ENCODE results near the gene INPP5E.

Gene INPP5E

GRCh38 chr9:136423432-136424146 is 16.1 kb downstream of the INPP5E start:
- no peaks in the 10 kb centered on the region for H3K9me3 Mint-ChIP-seq
- H3K4me3 Mint-ChIP-seq = no peak overlapping the region
- H3K27me3 Mint-ChIP-seq (ENCODE audit: low read depth) = no peaks in the 10 kb centered on the region
- peaks cover 36% of the 10 kb centered on the region for H3K36me3 Mint-ChIP-seq (ENCODE audit: low read depth)
- TF ChIP-seq CTCF (IDR thresholded peaks at IDR 0.05; ENCODE audit: unreplicated experiment in 3 of 3) = no peak
- no peaks in the 10 kb centered on the region for H3K4me1 Mint-ChIP-seq
- no peak overlapping the region for H3K27ac Mint-ChIP-seq

- no peak overlapping the region for H3K27ac Mint-ChIP-seq
- no peaks in the 10 kb centered on the region for H3K4me1 Mint-ChIP-seq
- TF ChIP-seq CTCF (IDR thresholded peaks at IDR 0.05; ENCODE audit: unreplicated experiment in 3 of 3) = no peak
- no peak overlapping the region for H3K4me3 Mint-ChIP-seq
- peaks cover 38% of the 10 kb centered on the region for H3K36me3 Mint-ChIP-seq (ENCODE audit: low read depth)
- no peaks in the 10 kb centered on the region for H3K9me3 Mint-ChIP-seq
- H3K27me3 Mint-ChIP-seq (ENCODE audit: low read depth) = no peaks in the 10 kb centered on the region
These were observed 16.8 kb downstream of the INPP5E start for GRCh38 chr9:136422876-136423275.

GRCh38 chr9:136421791-136422190 is 17.9 kb downstream of the INPP5E start:
- no peaks in the 10 kb centered on the region for H3K9me3 Mint-ChIP-seq
- no peak overlapping the region for H3K27ac Mint-ChIP-seq
- no peak overlapping the region for H3K4me3 Mint-ChIP-seq
- TF ChIP-seq CTCF (IDR thresholded peaks at IDR 0.05; ENCODE audit: unreplicated experiment in 3 of 3) = no peak
- peaks cover 40% of the 10 kb centered on the region for H3K36me3 Mint-ChIP-seq (ENCODE audit: low read depth)
- no peaks in the 10 kb centered on the region for H3K27me3 Mint-ChIP-seq (ENCODE audit: low read depth)
- no peaks in the 10 kb centered on the region for H3K4me1 Mint-ChIP-seq

- Mint-ChIP-seq H3K36me3 (ENCODE audit: low read depth) (peaks cover 41% of the 10 kb centered on the region), H3K27me3 (ENCODE audit: low read depth) (no peaks in the 10 kb centered on the region), H3K4me3 (no peak overlapping the region), H3K9me3 (no peaks in the 10 kb centered on the region), H3K27ac (no peak overlapping the region), H3K4me1 (no peaks in the 10 kb centered on the region)
- no peak for TF ChIP-seq CTCF (IDR thresholded peaks at IDR 0.05; ENCODE audit: unreplicated experiment in 3 of 3)
These were observed 20.6 kb downstream of the INPP5E start for GRCh38 chr9:136419092-136419420.

GRCh38 chr9:136418182-136419091 is 21.2 kb downstream of the INPP5E start:
- H3K27ac Mint-ChIP-seq = no peak overlapping the region

More at GRCh38 chr9:136418182-136419091, 21.2 kb downstream of the INPP5E start:
- H3K27me3 Mint-ChIP-seq (ENCODE audit: low read depth) = no peaks in the 10 kb centered on the region
- peaks cover 46% of the 10 kb centered on the region for H3K36me3 Mint-ChIP-seq (ENCODE audit: low read depth)
- no peak overlapping the region for H3K4me3 Mint-ChIP-seq
- no peak for TF ChIP-seq CTCF (IDR thresholded peaks at IDR 0.05; ENCODE audit: unreplicated experiment in 3 of 3)
- H3K9me3 Mint-ChIP-seq = no peaks in the 10 kb centered on the region
- no peaks in the 10 kb centered on the region for H3K4me1 Mint-ChIP-seq
